OCI-LY7 (cell line): ENCODE results near the gene C20orf204. TPM values are rescaled to one million over a fixed set of nuclear protein-coding genes. Genes with fewer than 3 reads are reported as not detected.

Source experiments
- BruUV-seq: library from RNA; stranded (reverse); fragments of 400-500 nt; replicated peaks from 2 replicates; lab custom pipeline; 2021; lab: Mats Ljungman, UMichigan
- CTCF ChIA-PET: fragments of 300-600 bp; sonication (Branson Sonifier 250); formaldehyde crosslinking; loops from one replicate; lab custom pipeline; 2022; ENCODE audit warnings: antibody characterized with exemption; ENCODE audit not compliant: unreplicated experiment; lab: Charles Lee
- POLR2A ChIA-PET: fragments of 300-600 bp; sonication (Branson Sonifier 250); formaldehyde crosslinking; loops from one replicate; lab custom pipeline; 2022; ENCODE audit warnings: antibody characterized with exemption; lab: Charles Lee
- DNase-seq: peaks from one replicate; pipeline ENCODE4 v3.0.0-alpha.2; 2015; ENCODE audit warnings: low spot score
- H2AFZ ChIP-seq: fragments of 200-600 bp; sonication (generic), shearing (Covaris generic); 2 replicates; pipeline ENCODE4 v1.6.1; 2014; ENCODE audit warnings: mild to moderate bottlenecking, antibody characterized with exemption, low read length, moderate library complexity
- H3K27ac ChIP-seq: fragments of 200-600 bp; sonication (generic); 2 replicates; pipeline ENCODE4 v1.5.1; 2014; ENCODE audit warnings: mixed run types, low read depth, mild to moderate bottlenecking, moderate library complexity, low read length, inconsistent platforms; ENCODE audit not compliant: poor library complexity, severe bottlenecking
- H3K36me3 ChIP-seq: fragments of 200-600 bp; sonication (generic); 2 replicates; pipeline ENCODE4 v1.6.1; 2014; ENCODE audit warnings: mild to moderate bottlenecking, antibody characterized with exemption, low read length, moderate library complexity, mixed read lengths; ENCODE audit not compliant: insufficient read depth
- H3K4me1 ChIP-seq: fragments of 200-600 bp; sonication (generic); 2 replicates; pipeline ENCODE4 v1.5.1; 2014; ENCODE audit warnings: mild to moderate bottlenecking, low read length; ENCODE audit not compliant: insufficient read depth, poor library complexity, severe bottlenecking
- H3K4me2 ChIP-seq: fragments of 200-600 bp; sonication (generic); 2 replicates; pipeline ENCODE4 v1.6.1; 2014; ENCODE audit warnings: mild to moderate bottlenecking, low read length
- H3K4me3 ChIP-seq: fragments of 200-600 bp; sonication (generic); 2 replicates; pipeline ENCODE4 v1.5.1; 2014; ENCODE audit warnings: mild to moderate bottlenecking, low read depth, low read length; ENCODE audit not compliant: poor library complexity, severe bottlenecking
- H3K79me2 ChIP-seq: fragments of 200-600 bp; sonication (generic); 2 replicates; pipeline ENCODE4 v1.6.1; 2016; ENCODE audit warnings: low read depth, mild to moderate bottlenecking, low read length, moderate library complexity, mixed read lengths; ENCODE audit not compliant: insufficient read depth
- H3K9me2 ChIP-seq: fragments of 200-600 bp; sonication (generic); 2 replicates; pipeline ENCODE4 v1.6.1; 2016; ENCODE audit warnings: mild to moderate bottlenecking, low read length, mixed read lengths; ENCODE audit not compliant: insufficient read depth
- H3K9me3 ChIP-seq: fragments of 200-600 bp; sonication (generic); 2 replicates; pipeline ENCODE4 v1.6.1; 2014; ENCODE audit warnings: mild to moderate bottlenecking, mixed run types, low read length, mixed read lengths
- H4K20me1 ChIP-seq: fragments of 200-600 bp; sonication (generic); 2 replicates; pipeline ENCODE4 v1.6.1; 2014; ENCODE audit warnings: mild to moderate bottlenecking, antibody characterized with exemption, low read length, moderate library complexity, mixed read lengths; ENCODE audit not compliant: insufficient read depth
- EZH2phosphoT487 ChIP-seq: fragments of 200-600 bp; sonication (generic); IDR thresholded peaks from 2 replicates; pipeline ENCODE4 v1.6.1; 2018; ENCODE audit warnings: low read depth, borderline replicate concordance, mild to moderate bottlenecking, mixed run types, antibody characterized with exemption, low read length, moderate library complexity, mixed read lengths
- intact Hi-C: fragments of 100-400 bp; cut with micrococcal nuclease; formaldehyde crosslinking; loops from one replicate; pipeline ENCODE4 v1.10.0; 2022; ENCODE audit not compliant: unreplicated experiment
- total RNA-seq, 2 experiments: library from RNA; depleted of rRNA in 1 of 2; stranded (reverse); fragments of >200 nt in 1 of 2; shearing (Covaris generic) in 1 of 2; gene quantifications; 2 replicates each; pipeline ENCODE4 v1.2.3, GENCODE V29; 2014 to 2022
- TF ChIP-seq, protein P1 (sequence below): fragments of 200-600 bp; sonication (generic); conservative IDR thresholded peaks from 2 replicates; pipeline ENCODE4 v1.5.1; 2014; ENCODE audit warnings: mild to moderate bottlenecking, antibody characterized with exemption, low read length, moderate library complexity, mixed read lengths

C20orf204 gene
- total RNA-seq, 2 experiments from 2014 or later: 3.5 to 6.7 TPM

DNA sequence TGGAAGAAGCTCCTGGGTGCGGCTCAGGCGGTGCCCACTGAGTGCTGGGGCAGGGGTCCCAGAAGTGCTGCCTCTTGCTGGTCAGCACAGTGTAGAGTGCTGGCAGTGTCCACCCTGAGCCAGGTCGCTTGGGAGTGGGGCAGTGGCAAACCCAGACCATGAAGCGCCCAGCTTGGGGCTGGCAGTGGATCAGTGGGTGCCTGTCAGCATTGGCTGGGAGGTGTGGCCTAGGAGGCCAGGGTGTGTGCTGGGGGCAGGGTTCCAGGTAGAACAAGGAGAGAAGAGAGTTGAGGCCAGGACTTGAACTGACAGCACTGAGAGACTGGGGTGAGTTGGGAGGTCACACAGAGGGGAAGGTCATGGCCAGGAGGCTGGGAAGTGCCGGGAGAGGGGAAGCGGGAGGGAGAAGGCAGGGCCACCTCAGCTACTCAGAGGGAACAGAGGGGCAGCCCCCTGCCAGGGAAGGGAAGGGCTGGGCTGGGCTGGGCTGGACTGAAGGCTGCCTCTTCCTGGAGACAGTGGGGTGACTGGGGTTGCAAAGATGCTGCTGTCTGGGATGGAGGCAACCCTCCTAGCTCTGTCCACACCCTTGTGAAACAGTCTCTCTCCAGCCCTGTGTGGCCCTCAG, 31.1 kb downstream of the C20orf204 start:
- no peak overlapping the region for H3K27ac ChIP-seq
- intact Hi-C loops: no loop called here
- H3K4me2 ChIP-seq: no peak overlapping the region

DNA sequence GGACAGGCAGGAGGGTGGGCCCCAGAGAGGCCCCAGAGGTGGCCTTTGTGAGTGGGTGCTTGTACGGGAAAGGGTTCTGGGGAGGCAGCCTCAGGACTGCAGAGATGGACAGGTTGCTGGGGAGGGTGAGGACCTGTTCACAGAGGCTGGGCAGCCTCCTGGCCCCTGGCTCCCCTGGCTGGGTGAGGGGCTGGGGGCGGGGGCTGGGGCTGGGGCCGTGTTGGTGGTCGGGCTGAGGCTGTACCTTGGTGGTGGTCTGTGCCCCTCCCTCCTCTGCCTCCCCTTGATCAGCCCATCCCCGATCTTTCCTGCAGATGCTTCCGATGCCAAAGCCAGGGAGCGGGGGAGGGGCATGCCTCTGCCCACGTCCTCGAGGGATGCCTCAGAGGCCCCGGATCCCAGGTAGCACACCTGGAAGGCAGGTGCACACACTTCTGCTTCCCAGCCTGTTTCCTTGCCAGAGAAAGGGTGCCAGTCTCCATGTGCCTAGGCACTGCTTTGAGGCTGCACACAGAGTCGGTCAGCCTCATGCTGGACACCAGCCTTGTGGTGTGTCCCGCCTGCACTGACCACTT, 31.8 kb downstream of the C20orf204 start:
- ChIA-PET POLR2A (no interaction called here), CTCF (no interaction called here)
- Histone ChIP-seq H3K4me2 (no peak overlapping the region), H3K9me3 (no peaks in the 10 kb centered on the region), H3K4me1 (peaks cover 36% of the 10 kb centered on the region), H4K20me1 (no peaks in the 10 kb centered on the region), H3K27ac (no peak overlapping the region), H3K4me3 (no peak overlapping the region), H3K36me3 (peaks cover 11% of the 10 kb centered on the region; the same call in 1 of the 2 replicates), H3K9me2 (no peaks in the 10 kb centered on the region), H2AFZ (no peak overlapping the region), H3K79me2 (no peaks in the 10 kb centered on the region)
- BruUV-seq: no TSS peak
- DNase-seq: no peak
- no peak for TF ChIP-seq EZH2phosphoT487
- TF ChIP-seq, protein P1, sequence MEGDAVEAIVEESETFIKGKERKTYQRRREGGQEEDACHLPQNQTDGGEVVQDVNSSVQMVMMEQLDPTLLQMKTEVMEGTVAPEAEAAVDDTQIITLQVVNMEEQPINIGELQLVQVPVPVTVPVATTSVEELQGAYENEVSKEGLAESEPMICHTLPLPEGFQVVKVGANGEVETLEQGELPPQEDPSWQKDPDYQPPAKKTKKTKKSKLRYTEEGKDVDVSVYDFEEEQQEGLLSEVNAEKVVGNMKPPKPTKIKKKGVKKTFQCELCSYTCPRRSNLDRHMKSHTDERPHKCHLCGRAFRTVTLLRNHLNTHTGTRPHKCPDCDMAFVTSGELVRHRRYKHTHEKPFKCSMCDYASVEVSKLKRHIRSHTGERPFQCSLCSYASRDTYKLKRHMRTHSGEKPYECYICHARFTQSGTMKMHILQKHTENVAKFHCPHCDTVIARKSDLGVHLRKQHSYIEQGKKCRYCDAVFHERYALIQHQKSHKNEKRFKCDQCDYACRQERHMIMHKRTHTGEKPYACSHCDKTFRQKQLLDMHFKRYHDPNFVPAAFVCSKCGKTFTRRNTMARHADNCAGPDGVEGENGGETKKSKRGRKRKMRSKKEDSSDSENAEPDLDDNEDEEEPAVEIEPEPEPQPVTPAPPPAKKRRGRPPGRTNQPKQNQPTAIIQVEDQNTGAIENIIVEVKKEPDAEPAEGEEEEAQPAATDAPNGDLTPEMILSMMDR: no peak
- intact Hi-C loops: no loop called here

More for the DNA sequence above, 31.1 kb downstream of the C20orf204 start:
- no peaks in the 10 kb centered on the region for H3K9me2 ChIP-seq
- no peaks in the 10 kb centered on the region for H4K20me1 ChIP-seq
- BruUV-seq: no TSS peak
- CTCF ChIA-PET: no interaction called here
- H2AFZ ChIP-seq: no peak overlapping the region
- peaks cover 4% of the 10 kb centered on the region; the same call in 1 of the 2 replicates for H3K36me3 ChIP-seq
- H3K4me3 ChIP-seq: no peak overlapping the region
- peaks cover 42% of the 10 kb centered on the region for H3K4me1 ChIP-seq
- TF ChIP-seq, protein P1: no peak
- TF ChIP-seq EZH2phosphoT487: no peak
- no peak for DNase-seq
- H3K79me2 ChIP-seq: no peaks in the 10 kb centered on the region
- POLR2A ChIA-PET: no interaction called here
- H3K9me3 ChIP-seq: no peaks in the 10 kb centered on the region
